GM18511 (cell line): ENCODE results near the gene MOB3A.
A peak's percentile ranks its signal among the peaks of the same experiment; 100 is the strongest.
"Not testable (repeated sequence)": the region's sequence is repeated elsewhere in the genome, so short reads cannot be mapped to it uniquely, and the experiment has no call there.

ENCODE experiments used
- ATAC-seq: cut with Tn5 transposase; IDR thresholded peaks from one replicate; pipeline ENCODE4 v1.9.1; 2021; ENCODE audit warnings: mild to moderate bottlenecking, moderate library complexity; ENCODE audit not compliant: unreplicated experiment

The MOB3A gene

GRCh38 chr19:2109046-2109864 is 13.1 kb upstream of the MOB3A start:
- no peak for ATAC-seq

DNA sequence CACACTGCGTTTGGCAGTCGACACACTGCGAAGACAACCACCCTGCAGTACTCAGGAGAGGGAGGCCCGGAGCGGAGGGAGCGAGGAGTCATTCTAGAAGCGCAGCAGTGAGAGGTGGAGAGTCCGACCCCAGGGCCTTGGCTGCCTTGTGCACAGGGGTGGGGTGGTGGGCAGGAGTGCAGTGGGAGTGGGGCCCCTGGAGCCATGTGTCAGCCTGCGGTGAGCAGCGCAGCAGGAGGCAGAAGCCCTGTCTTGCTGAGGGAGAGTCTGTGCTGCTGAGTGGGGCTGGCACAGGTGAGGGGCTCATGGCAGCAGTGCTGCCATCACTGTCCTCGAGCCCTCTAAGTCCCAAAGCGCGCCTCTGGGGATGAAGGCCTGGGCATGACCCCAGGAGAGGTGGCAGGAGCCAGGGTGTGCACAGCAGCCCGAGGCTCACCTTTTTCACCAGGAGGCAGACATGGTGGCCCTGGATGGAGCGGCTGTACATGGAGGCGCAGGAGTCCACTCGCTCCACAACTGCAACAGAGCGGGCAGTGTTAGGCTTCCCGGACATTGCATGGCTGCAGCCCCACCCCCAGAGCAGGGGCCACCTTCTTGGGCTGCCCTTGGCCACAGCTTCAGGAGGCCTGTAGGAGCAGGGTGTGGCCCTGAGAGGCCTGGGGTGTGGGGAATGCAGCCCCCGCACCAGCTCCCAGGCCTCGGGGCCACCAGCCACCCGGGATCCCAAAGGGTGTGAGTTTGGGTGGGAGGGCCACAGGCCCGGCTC is 12.3 kb upstream of the MOB3A start:
- ATAC-seq = no peak

DNA sequence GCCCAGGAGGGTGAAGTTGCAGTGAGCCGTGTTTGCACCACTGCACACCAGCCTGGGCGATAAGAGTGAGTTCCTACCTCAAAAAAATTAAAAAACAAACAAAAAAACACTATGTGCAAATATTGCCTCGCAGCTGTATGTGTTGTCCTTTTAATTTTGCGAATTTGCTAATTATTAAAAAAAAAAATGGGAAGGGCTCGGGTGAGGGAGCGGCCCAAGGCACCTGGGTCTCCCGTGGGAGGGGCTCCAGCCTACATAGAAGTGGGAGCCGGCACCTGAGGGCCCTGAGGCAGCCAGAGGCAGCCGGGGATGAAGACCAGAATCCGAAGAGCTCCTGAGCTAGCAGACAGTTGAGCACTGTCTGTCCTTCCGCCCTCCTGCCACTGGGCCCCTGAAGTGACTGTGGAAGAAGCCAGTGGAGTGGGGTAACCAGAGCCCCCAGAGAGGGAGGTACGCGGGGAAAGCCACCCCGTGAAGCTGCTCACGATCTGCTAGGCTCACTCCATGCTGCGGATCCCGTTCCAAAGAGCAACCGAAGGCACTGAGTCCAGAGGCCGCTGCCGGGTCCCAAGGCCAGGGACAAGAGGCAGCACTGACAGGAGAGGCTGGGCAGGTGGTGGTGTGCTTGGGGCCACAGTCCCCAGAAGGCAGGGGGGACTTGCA is 7.0 kb upstream of the MOB3A start:
- ATAC-seq = no peak

- no peak for ATAC-seq
Observed at GRCh38 chr19:2101417-2102335, 5.5 kb upstream of the MOB3A start.

- ATAC-seq = no peak
Observed at GRCh38 chr19:2100719-2101061, 4.6 kb upstream of the MOB3A start.

DNA sequence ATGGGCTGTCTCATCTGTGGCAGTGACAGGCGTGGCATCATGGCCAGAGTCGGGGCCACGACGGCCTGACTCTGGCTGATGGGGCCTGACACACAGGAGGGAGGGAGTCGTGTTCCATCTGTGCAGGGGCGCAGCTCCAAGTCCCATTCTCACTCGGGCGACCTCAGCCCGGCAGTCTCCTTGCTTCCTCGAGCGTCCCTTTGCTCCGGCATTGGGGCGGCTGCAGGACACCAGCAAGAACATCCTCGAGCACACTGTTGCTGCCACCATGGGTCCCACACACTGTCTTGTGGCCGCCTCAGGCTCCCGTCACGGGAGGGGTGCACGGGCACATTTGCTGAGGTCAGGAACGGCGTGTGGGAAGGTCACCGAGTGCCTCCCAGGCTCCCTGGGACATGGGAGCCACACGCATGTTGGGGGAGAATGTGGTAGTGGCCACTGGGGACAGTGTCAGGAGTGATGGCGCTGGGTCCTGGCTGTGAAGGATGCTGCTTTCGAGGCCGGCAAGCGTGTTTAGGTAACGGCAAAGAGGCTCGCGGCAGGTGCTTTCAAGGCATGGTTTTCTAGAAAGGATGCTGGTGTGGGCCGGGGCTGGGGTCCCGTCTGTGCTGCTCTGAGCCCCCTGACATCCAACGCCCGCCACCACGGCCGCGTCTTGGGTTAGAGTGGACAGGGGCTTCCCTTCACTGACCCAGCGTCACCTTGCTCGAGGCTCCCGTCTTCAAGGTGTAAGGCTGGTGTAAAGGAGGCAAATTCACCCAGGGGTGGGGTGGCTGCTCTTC is 4.0 kb upstream of the MOB3A start:
- no peak for ATAC-seq

- ATAC-seq = no peak
Observed at GRCh38 chr19:2099054-2099501, 3.0 kb upstream of the MOB3A start.

GRCh38 chr19:2097886-2098327 is 1.8 kb upstream of the MOB3A start:
- no peak for ATAC-seq

DNA sequence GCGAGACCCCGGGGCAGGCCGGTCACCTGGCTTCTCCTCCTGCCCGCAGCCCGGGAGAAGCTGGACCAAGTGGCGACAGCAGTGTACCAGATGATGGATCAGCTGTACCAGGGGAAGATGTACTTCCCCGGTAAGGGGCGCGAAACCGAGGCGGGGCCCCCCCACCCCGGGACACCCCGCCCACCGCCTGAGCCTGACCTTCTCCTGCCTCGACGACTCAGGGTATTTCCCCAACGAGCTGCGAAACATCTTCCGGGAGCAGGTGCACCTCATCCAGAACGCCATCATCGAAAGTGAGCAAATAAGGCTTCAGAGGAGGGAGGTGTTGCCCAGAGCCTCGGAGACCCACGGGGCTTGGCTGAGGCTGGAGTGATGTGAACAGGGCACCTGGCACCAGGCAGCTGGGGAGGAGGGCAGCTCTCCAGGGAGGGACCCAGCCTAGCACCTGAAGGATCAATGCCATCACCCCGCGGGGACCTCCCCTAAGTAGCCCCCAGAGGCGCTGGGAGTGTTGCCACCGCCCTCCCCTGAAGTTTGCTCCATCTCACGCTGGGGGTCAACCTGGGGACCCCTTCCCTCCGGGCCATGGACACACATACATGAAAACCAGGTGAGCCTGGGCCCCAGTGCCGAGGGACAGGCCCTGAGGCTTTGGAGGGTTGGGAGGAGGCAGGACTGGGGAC is 1.2 kb upstream of the MOB3A start:
- ATAC-seq = no peak

DNA sequence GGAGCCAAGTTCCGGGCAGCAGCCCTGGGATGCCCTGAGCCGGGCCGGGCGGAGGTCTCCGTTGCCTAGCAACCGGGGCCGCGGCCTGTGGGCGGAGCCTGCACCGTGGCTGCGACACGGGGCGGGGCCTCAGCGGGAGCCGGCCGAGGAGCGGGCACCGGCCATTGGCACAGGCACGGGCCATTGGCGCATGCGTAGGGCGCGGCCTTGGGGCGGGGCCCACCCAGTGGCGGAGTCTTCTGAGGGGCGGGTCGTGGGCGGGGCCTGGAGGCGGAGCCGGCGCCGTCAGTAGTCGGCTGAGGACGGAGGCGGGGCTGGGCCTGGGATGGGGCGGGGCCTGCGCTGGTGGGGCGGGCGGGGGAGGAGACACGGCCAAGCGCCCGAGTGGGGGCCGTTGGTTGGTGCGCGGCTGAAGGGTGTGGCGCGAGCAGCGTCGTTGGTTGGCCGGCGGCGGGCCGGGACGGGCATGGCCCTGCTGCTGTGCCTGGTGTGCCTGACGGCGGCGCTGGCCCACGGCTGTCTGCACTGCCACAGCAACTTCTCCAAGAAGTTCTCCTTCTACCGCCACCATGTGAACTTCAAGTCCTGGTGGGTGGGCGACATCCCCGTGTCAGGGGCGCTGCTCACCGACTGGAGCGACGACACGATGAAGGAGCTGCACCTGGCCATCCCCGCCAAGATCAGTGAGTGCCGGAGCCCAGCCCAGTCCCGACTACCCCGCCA is 515 bp upstream of the MOB3A start, which contains the start of gene IZUMO4:
TSS of gene IZUMO4 (plus strand) at position 436 of the 723 bp plus-strand sequence. CDS start at position 467, 31 bp downstream.
- peak; percentile 66 for ATAC-seq

- ATAC-seq = not testable (repeated sequence)
Observed at GRCh38 chr19:2091926-2092525, 4.1 kb downstream of the MOB3A start.

- no peak for ATAC-seq
Observed at GRCh38 chr19:2089727-2090053, 6.4 kb downstream of the MOB3A start.

GRCh38 chr19:2089001-2089711 is 7.0 kb downstream of the MOB3A start:
- ATAC-seq = no peak

DNA sequence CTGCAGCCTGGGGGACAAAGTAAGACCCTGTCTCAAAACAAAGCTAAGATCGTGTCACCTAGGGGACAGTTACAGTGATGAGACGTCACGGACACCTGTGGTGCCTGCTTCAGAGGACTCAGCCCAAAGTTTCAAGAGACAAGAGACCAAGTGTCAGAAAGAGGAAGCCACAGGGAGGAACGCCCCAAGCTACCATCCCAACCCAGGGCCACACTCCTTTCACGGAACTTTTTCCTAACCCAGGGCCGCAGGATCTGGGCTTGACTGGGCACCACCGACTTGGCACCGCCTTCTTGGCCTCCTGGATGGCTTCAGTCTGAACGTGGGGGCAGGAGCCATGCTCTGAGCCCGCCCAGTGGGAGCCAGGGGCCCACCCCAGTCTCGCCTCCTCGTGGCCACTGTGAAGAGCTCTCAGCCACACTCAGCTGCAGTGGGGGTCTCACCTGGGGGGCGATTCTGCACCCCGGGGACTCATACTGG is 8.5 kb downstream of the MOB3A start:
- ATAC-seq = no peak

- not testable (repeated sequence) for ATAC-seq
Observed at GRCh38 chr19:2086695-2087620, 9.2 kb downstream of the MOB3A start.

GRCh38 chr19:2084993-2085720 is 11.0 kb downstream of the MOB3A start:
- ATAC-seq = no peak
